HEK293 (cell line): ENCODE data around the gene GRK5.

Experiments used
- CTCF ChIP-seq: fragments of 450-650 bp; formaldehyde crosslinking; IDR thresholded peaks from 2 replicates; pipeline ENCODE4 v1.5.1; 2016; ENCODE audit warnings: missing biosample characterization, missing genetic modification characterization
- PRDM6 ChIP-seq: fragments of 450-650 bp; formaldehyde crosslinking; IDR thresholded peaks from 2 replicates; pipeline ENCODE4 v1.5.1; 2017; ENCODE audit warnings: missing biosample characterization, missing genetic modification characterization
- SETDB1 ChIP-seq: IDR thresholded peaks from one replicate; pipeline ENCODE4 v1.6.1; 2017; ENCODE audit warnings: mild to moderate bottlenecking, low read length, moderate library complexity, mixed read lengths; ENCODE audit not compliant: insufficient read length
- ZNF121 ChIP-seq: fragments of 450-650 bp; formaldehyde crosslinking; IDR thresholded peaks from 2 replicates; pipeline ENCODE4 v1.5.1; 2016; ENCODE audit warnings: missing biosample characterization, missing genetic modification characterization
- ZNF19 ChIP-seq: fragments of 450-650 bp; formaldehyde crosslinking; IDR thresholded peaks from 2 replicates; pipeline ENCODE4; 2016; ENCODE audit warnings: missing biosample characterization, missing genetic modification characterization, low read depth
- ZNF274 ChIP-seq, 2 experiments: fragments of 200-500 bp in 1 of 2; fragments of 450-650 bp in 1 of 2; sonication (Bioruptor generic) in 1 of 2; formaldehyde crosslinking in 1 of 2; IDR thresholded peaks; 2 replicates each; pipeline versions ENCODE4 v1.5.1 to v1.6.1; 2014 to 2016; ENCODE audit warnings: borderline replicate concordance in 1 of 2, inconsistent platforms in 1 of 2, low read length in 1 of 2, missing biosample characterization in 1 of 2, missing genetic modification characterization in 1 of 2
- ZNF416 ChIP-seq: fragments of 450-650 bp; formaldehyde crosslinking; IDR thresholded peaks from 2 replicates; pipeline ENCODE4 v1.5.1; 2016; ENCODE audit warnings: missing biosample characterization, missing genetic modification characterization
- ZNF785 ChIP-seq: fragments of 450-650 bp; formaldehyde crosslinking; IDR thresholded peaks from 2 replicates; pipeline ENCODE4 v1.5.1; 2016; ENCODE audit warnings: missing biosample characterization, missing genetic modification characterization

DNA sequence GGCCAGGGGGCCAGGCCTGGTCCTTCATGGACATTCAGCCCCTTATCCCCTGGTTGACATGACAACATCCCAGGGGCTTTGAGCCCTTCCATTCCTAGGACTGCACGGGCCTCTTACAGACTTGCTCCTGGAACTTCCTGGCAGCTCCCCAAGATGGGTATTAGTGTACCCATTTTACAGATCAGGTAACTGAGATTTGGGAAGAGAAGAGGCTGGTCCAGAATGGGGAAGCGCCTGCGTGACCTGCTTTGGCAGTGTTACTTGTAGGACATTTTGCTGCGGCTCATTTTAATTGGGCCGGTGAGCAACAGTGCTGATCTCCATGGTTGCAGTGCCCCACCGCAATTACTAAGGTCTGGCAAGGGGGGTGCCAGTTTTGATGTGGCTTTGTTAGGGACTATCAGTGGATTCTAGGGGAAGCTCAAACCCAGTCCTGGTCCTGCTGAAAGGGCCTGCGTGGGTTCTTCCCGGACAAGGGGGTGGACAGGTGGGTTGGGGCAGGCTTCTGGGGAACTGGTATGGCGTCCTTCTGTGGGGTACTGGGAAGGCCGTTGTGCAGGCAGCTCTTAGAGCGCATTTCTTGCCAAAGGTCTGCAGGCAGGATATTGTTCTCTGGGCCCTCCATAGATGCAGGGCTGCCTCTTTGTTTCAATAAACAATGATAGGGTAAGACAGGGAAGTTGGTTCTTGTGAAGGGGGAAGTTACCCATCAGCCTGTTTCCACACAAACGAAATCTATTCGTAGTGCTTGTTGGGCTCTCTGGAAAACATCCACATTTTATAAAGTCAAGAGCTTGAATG lies 197.5 kb downstream of the GRK5 start:
- no peak for TF ChIP-seq CTCF (tag by site-specific recombination)
- no peak for TF ChIP-seq PRDM6 (tag by site-specific recombination)
- TF ChIP-seq ZNF19 (tag by site-specific recombination): no peak
- no peak for TF ChIP-seq ZNF274 (IDR thresholded peaks at IDR 0.05; ENCODE audit: low read length)
- no peak for TF ChIP-seq ZNF274 (tag by site-specific recombination; IDR thresholded peaks at IDR 0.05; ENCODE audit: borderline replicate concordance)
- TF ChIP-seq ZNF785: no peak
- no peak for TF ChIP-seq ZNF416 (tag by site-specific recombination)
- no peak for TF ChIP-seq ZNF121 (tag by site-specific recombination)
- no peak for TF ChIP-seq SETDB1
